ENCODE data around the gene CDH12. TPM values are rescaled to one million over a fixed set of nuclear protein-coding genes. Genes with fewer than 3 reads are reported as not detected.

CDH12 gene
- total RNA-seq, 2 donors from 2014 or later, result 0.14 to 1.0 TPM

DNA sequence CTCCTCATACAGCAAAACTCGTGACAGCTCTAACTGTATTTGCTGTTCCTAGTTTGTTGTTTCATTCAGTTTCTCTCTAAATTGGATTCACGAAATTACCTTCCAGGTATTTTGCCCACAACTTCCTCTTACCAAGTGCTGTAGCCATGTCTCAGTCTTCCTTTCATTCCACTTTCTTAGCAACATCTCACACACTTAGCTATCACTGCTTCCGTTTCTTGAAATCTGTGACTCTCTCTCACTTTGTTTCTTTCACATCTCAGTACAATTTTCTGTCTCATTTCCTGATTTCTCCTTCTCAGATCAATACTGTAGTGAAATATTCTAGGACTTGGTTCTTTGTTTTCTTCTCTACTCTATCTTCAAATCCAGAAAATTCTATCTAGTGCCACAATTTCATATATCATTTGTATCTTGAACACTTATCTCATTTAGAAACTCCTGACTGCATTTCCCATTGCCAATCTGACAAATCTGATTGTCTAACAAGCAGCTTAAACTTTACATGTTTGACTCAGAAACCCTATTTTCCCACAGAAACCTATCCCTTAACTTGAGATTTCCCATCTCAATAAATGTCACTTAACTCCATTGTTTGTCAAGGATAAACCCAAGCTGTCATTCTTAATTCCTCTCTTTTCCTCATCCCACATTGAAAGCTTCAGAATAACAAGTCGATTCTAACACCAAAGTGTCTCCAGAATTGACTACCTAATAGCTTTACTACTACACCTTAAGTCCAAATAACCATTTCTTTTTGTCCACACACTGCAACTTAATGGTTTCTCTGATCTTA is 303.1 kb downstream of the CDH12 start:
- DNase-seq (ENCODE audit: low spot score), result no peak
- no peaks in the 10 kb centered on the region for H3K27me3 ChIP-seq (replicated peaks; ENCODE audit: insufficient read depth)
- TF ChIP-seq CTCF (IDR thresholded peaks at IDR 0.05), result no peak
- no peak for TF ChIP-seq POLR2A (IDR thresholded peaks at IDR 0.05)
- no peak for TF ChIP-seq POLR2AphosphoS5 (IDR thresholded peaks at IDR 0.05)
- no peak overlapping the region for H3K27ac ChIP-seq
- H3K4me3 ChIP-seq, result no peak overlapping the region
- intact Hi-C loops (cut with DNase I), result no loop called here
- H3K36me3 ChIP-seq, result no peaks in the 10 kb centered on the region
- H3K9me3 ChIP-seq, result no peaks in the 10 kb centered on the region
- no peaks in the 10 kb centered on the region for H3K4me1 ChIP-seq (replicated peaks)
- 88% methylated on average over 4 of the region's 4 CpGs for WGBS

DNA sequence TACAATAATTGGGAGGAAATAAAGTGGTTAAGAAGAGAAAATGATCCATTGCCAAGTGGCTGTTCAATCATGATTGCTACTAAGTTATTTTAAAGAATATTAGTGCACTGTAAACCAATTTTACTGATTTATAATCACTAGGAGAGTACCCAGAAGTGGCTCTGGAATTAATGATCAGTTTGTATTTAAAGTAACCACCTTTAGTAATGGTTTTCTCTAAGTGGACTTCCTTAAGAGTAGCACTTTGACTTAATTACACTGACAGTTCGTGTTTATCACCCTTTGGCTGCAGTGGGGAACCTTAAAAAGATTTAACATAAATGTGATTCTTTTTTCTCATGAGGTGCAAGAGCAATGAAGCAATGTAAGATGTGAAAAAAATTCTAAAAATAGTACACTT is 310.8 kb downstream of the CDH12 start:
- Histone ChIP-seq H3K27me3 (replicated peaks; ENCODE audit: insufficient read depth) (no peaks in the 10 kb centered on the region), H3K4me1 (replicated peaks) (no peaks in the 10 kb centered on the region), H3K36me3 (no peaks in the 10 kb centered on the region), H3K27ac (no peak overlapping the region), H3K9me3 (no peaks in the 10 kb centered on the region), H3K4me3 (no peak overlapping the region)
- TF ChIP-seq CTCF (IDR thresholded peaks at IDR 0.05), result no peak
- no peak for DNase-seq (ENCODE audit: low spot score)
- WGBS, result 53% methylated on average over 1 of the region's 1 CpG
- intact Hi-C loops (cut with DNase I), result no loop called here

DNA sequence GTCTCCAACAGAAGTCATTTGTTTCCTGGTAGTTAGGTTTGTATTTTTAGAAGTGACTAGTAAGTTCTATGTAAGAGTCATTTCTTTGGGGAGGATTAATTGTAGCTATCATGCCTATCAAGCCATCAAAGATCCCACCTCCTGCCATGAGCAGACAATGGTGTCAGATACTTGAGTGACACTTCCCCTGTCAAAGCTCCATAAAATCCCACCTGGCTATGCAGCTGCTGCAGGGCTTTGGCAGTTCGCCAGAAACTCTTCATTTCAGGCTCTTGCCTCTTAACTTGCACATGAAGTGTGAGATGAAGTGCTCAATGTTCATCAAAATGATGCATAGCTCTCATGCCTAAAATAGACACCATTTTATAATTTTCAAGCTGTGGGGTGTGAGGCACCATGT is 312.1 kb downstream of the CDH12 start:
- no peak for DNase-seq (ENCODE audit: low spot score)
- H3K4me3 ChIP-seq, result no peak overlapping the region
- WGBS, result 21% methylated on average over 1 of the region's 1 CpG
- H3K27ac ChIP-seq, result no peak overlapping the region
- no peaks in the 10 kb centered on the region for H3K4me1 ChIP-seq (replicated peaks)
- H3K36me3 ChIP-seq, result no peaks in the 10 kb centered on the region
- H3K27me3 ChIP-seq (replicated peaks; ENCODE audit: insufficient read depth), result no peaks in the 10 kb centered on the region
- H3K9me3 ChIP-seq, result no peaks in the 10 kb centered on the region
- intact Hi-C loops (cut with DNase I), result no loop called here
- no peak for TF ChIP-seq POLR2AphosphoS5 (IDR thresholded peaks at IDR 0.05)
- no peak for TF ChIP-seq POLR2A (IDR thresholded peaks at IDR 0.05)
- TF ChIP-seq CTCF (IDR thresholded peaks at IDR 0.05), result no peak

DNA sequence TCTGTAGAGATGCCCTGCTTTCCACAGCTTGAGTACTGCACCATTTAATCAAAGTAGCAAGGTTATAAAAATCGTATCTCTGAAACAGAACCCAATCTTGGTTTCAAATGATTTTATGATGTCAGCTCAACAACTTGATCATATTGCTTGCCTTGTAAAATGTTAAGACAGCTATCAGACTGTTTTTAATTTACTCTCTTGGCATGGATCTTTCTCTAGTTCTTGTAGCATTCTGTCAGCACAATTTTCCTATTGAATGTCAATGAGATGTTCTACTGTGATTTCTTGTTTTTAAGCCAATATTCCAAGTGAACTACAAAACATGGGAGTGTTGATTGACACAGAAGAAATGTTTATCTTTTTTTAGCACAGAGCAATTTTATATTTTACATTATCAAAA is 313.4 kb downstream of the CDH12 start:
- Histone ChIP-seq H3K27ac (no peak overlapping the region), H3K4me3 (no peak overlapping the region), H3K4me1 (replicated peaks) (no peaks in the 10 kb centered on the region), H3K9me3 (no peaks in the 10 kb centered on the region), H3K27me3 (replicated peaks; ENCODE audit: insufficient read depth) (no peaks in the 10 kb centered on the region), H3K36me3 (no peaks in the 10 kb centered on the region)
- intact Hi-C loops (cut with DNase I), result no loop called here
- TF ChIP-seq POLR2AphosphoS5 (IDR thresholded peaks at IDR 0.05) (no peak), CTCF (IDR thresholded peaks at IDR 0.05) (no peak), POLR2A (IDR thresholded peaks at IDR 0.05) (no peak)
- WGBS, result 49% methylated on average over 1 of the region's 1 CpG
- no peak for DNase-seq (ENCODE audit: low spot score)

DNA sequence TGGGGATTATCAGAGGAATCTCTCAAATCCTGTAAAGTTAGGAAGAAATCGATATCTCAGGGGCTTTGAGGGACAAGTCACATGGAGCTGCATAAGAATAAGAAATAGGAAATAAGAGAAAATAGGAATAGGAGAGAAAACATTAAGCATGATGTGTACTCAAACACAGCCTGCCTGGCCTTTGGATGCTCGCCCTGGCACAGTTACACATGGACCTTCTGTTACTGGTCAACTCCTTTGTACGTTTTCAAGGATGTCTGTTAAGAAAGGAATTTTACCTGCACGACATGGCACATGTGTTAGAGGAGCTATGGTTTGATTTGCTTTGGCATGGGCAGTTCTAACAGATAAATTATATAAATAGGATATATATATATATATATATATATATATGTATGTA is 321.2 kb downstream of the CDH12 start:
- no peak overlapping the region for H3K27ac ChIP-seq
- H3K36me3 ChIP-seq, result no peaks in the 10 kb centered on the region
- no peaks in the 10 kb centered on the region for H3K4me1 ChIP-seq (replicated peaks)
- H3K27me3 ChIP-seq (replicated peaks; ENCODE audit: insufficient read depth), result no peaks in the 10 kb centered on the region
- no peaks in the 10 kb centered on the region for H3K9me3 ChIP-seq
- intact Hi-C loops (cut with DNase I), result no loop called here
- TF ChIP-seq POLR2AphosphoS5 (IDR thresholded peaks at IDR 0.05) (no peak), POLR2A (IDR thresholded peaks at IDR 0.05) (no peak), CTCF (IDR thresholded peaks at IDR 0.05) (no peak)
- 75% methylated on average over 4 of the region's 4 CpGs for WGBS
- DNase-seq (ENCODE audit: low spot score), result no peak
- no peak overlapping the region for H3K4me3 ChIP-seq
